CMK (cell line): Measurements from ENCODE around the gene FFAR3.
A peak's percentile ranks its signal among the peaks of the same experiment; 100 is the strongest.
"Not testable (repeated sequence)": the region's sequence is repeated elsewhere in the genome, so short reads cannot be mapped to it uniquely, and the experiment has no call there.

Experiments used
- DNase-seq: peaks from one replicate; pipeline ENCODE4 v3.0.0-alpha.2; 2010; ENCODE audit warnings: low read depth

Gene FFAR3

DNA sequence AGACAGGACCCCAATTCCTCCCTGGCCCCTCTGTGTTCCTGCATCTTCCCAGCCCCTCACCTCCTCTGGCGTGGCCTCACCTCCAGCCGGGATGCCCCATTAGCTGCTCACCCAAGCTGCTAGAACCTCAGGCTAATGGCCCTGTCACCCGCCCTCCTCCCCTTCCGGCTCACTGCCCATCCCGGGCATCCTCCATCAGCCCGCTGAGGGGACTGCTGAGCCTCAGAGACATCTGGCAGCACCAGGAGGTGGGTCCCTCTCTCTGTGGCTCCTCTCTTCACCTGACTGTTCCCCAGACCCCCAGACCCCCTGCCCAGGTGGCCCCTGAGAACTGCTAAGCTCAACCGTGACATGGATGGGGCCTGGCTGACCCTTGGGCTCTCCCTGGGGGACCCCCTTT, 7.7 kb upstream of the FFAR3 start:
- no peak for DNase-seq

GRCh38 chr19:35351411-35352176, 6.7 kb upstream of the FFAR3 start:
- no peak for DNase-seq

DNA sequence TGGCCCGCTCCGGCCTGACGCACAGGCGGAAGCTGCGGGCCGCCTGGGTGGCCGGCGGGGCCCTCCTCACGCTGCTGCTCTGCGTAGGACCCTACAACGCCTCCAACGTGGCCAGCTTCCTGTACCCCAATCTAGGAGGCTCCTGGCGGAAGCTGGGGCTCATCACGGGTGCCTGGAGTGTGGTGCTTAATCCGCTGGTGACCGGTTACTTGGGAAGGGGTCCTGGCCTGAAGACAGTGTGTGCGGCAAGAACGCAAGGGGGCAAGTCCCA, 6.1 kb upstream of the FFAR3 start:
- DNase-seq: no peak

GRCh38 chr19:35352448-35353304, 5.6 kb upstream of the FFAR3 start:
- DNase-seq: peak; percentile 30

- DNase-seq: no peak
Observed at GRCh38 chr19:35353635-35354034, 4.6 kb upstream of the FFAR3 start.

GRCh38 chr19:35354898-35355297, 3.4 kb upstream of the FFAR3 start:
- DNase-seq: no peak

GRCh38 chr19:35355791-35356460, 2.3 kb upstream of the FFAR3 start:
- DNase-seq: no peak

DNA sequence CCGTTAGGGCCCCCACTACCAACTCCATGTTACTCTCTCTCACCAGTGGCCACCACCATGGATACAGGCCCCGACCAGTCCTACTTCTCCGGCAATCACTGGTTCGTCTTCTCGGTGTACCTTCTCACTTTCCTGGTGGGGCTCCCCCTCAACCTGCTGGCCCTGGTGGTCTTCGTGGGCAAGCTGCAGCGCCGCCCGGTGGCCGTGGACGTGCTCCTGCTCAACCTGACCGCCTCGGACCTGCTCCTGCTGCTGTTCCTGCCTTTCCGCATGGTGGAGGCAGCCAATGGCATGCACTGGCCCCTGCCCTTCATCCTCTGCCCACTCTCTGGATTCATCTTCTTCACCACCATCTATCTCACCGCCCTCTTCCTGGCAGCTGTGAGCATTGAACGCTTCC, 574 bp downstream of the FFAR3 start:
- not testable (repeated sequence) for DNase-seq

DNA sequence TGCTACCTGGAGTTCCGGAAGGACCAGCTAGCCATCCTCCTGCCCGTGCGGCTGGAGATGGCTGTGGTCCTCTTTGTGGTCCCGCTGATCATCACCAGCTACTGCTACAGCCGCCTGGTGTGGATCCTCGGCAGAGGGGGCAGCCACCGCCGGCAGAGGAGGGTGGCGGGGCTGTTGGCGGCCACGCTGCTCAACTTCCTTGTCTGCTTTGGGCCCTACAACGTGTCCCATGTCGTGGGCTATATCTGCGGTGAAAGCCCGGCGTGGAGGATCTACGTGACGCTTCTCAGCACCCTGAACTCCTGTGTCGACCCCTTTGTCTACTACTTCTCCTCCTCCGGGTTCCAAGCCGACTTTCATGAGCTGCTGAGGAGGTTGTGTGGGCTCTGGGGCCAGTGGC, 1.1 kb downstream of the FFAR3 start:
- not testable (repeated sequence) for DNase-seq

- DNase-seq: not testable (repeated sequence)
Observed at GRCh38 chr19:35360081-35360480, 1.8 kb downstream of the FFAR3 start.

- no peak for DNase-seq
Observed at GRCh38 chr19:35360880-35361420, 2.7 kb downstream of the FFAR3 start.

DNA sequence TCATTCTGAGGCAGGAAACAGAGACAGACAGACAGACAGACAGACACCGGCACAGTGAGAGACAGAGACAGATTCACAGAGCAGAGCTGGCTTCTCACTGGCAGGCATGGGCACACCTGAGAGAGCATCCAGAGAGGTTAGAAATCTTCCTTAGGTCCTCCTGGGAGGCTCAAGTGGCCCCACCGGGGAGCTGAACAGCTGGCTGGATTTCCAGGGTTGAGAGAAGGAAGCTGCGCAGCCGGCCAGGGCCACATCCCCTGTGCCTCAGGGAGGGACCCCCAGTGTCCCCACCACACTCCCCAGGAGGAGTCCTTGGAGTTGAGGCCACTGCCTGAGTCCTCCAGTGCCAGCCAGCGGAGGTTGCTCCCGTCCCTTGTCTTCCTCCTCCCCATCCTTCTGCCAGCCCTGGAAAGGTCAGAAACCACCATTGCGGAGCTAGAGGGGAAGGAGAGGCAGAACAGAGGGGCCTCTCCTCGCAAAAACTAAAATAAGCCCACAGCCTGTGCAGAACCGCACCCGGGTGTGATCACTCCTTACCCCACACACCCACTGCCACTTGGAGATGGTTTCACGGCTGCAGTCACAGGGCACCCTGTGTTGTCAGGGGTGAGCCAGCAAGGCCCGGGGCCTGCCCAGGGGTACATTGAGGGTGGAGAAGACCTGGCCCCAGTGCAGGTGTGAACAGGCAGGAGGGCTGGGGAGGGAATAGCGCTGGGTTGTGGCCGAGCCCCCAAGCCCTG, 4.2 kb downstream of the FFAR3 start:
- no peak for DNase-seq

- DNase-seq: no peak
Observed at GRCh38 chr19:35363001-35363590, 4.8 kb downstream of the FFAR3 start.

DNA sequence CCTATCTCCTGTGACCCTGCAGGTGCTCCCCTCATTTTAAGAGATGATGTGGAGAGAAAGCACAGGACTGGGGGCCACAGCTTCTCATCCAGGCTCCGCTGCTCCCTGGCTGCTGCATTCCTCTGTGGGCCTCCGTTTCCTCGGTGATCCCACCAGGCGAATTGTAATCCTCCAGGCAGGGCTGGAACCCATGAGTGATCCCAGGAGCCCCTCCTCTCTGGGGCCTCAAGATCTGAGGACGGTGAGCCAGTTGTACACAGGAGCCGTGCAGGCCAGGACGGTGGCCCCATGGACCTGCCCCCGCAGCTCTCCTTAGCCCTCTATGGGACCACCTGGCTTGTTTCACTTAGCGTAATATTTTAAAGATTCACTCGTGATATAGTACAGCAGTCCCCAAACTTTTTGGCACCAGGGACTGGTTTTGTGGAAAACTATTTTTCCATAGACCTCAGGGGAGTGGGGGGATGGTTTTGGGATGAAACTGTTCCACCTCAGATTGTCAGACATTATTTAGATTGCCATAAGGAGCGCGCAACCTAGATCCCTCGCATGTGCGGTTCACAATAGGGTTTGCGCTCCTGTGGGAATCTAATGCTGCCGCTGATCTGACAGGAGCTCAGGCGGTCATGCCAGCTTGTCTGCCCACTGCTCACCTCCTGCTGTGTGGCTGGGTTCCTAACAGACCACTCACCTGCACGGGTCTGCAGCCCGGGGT, 5.6 kb downstream of the FFAR3 start:
- DNase-seq: no peak

DNA sequence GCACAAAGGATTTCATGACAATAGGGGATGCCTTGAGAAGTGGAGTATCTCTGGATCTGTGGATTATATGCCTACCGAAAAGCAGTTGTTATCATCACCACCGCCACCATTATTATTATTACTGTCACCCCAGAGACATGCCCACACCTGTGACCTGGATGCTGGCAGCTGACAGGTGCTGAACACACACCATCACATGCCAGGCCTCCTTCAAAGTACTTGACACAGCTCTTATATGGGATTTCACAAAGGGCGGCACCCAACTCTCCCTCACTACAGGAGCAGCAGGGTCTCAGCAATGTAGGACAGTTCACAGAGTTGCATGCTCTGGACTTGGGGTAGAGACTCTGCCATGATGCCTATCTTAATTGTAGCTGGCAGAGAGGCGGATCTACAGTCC, 7.0 kb downstream of the FFAR3 start:
- no peak for DNase-seq

DNA sequence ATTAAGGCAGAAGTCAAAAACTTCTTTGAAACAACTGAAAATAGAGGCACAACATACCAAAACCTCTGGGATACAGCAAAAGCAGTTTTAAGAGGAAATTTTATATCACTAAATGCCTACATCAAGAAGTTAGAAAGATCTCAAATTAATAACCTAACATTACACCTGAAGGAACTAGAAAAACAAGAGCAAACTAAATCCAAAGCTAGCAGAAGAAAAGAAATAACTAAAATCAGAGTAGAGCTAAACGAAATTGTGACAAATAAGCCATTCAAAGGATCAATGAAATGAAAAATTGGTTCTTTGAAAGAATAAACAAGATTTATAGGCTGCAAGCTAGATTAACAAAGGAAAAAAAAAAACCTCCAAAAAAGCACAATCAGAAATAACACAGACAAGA, 10.1 kb downstream of the FFAR3 start:
- no peak for DNase-seq

GRCh38 chr19:35369522-35369921, 11.3 kb downstream of the FFAR3 start:
- DNase-seq: no peak

GRCh38 chr19:35370722-35371121, 12.5 kb downstream of the FFAR3 start, which contains the start of gene GPR42:
Gene GPR42 (plus strand): TSS chr19:35371068. CDS start chr19:35371360, 292 bp downstream.
- no peak for DNase-seq

- no peak for DNase-seq
Observed at GRCh38 chr19:35373492-35373891, 15.2 kb downstream of the FFAR3 start.

GRCh38 chr19:35374031-35374430, 15.8 kb downstream of the FFAR3 start:
- not testable (repeated sequence) for DNase-seq
